Activated CD8-positive, alpha-beta T cell treated with anti-CD3 and anti-CD28 coated beads, Interleukin-2, amount 10 ng/mL, durations not matched to agents 7 days and 5 days (primary cell): ENCODE data around the gene TMPRSS4. TPM values are rescaled to one million over a fixed set of nuclear protein-coding genes. Genes with fewer than 3 reads are reported as not detected.

ENCODE experiments used
- ATAC-seq: fragments of 150-1000 bp; cut with Tn5 transposase; one replicate; pipeline ENCODE4 v1.10.0; 2021; ENCODE audit warnings: moderate library complexity
- CTCF ChIA-PET: fragments of 350-600 bp; sonication (Branson Sonifier 250); formaldehyde crosslinking; loops from one replicate; lab custom pipeline; 2021; ENCODE audit warnings: antibody characterized with exemption; lab: Charles Lee
- POLR2A ChIA-PET: fragments of 350-600 bp; sonication (Branson Sonifier 250); formaldehyde crosslinking; loops from one replicate; lab custom pipeline; 2021; ENCODE audit warnings: antibody characterized with exemption; lab: Charles Lee
- DNase-seq: peaks from one replicate; pipeline ENCODE4 v3.0.0-alpha.2; 2020
- H3K27ac Mint-ChIP-seq: one replicate; pipeline ENCODE4 v1.8.0; 2021; ENCODE audit warnings: mild to moderate bottlenecking, mixed read lengths
- H3K27me3 Mint-ChIP-seq: one replicate; pipeline ENCODE4 v1.8.0; 2021; ENCODE audit warnings: low read depth, mixed read lengths
- H3K36me3 Mint-ChIP-seq: one replicate; pipeline ENCODE4 v1.8.0; 2021; ENCODE audit warnings: low read depth, mixed read lengths
- H3K4me1 Mint-ChIP-seq: one replicate; pipeline ENCODE4 v1.8.0; 2021; ENCODE audit warnings: low read depth, mixed read lengths
- H3K4me3 Mint-ChIP-seq: one replicate; pipeline ENCODE4 v1.8.0; 2021; ENCODE audit warnings: mild to moderate bottlenecking, mixed read lengths
- H3K9me3 Mint-ChIP-seq: one replicate; pipeline ENCODE4 v1.8.0; 2022; ENCODE audit warnings: mixed read lengths; ENCODE audit not compliant: insufficient read depth
- total RNA-seq, 2 experiments: library from RNA; stranded (reverse); gene quantifications; one replicate each; pipeline ENCODE4 v1.2.3, GENCODE V29; 2021

The TMPRSS4 gene
- total RNA-seq, 2 experiments from 2014 or later: 0.37 to 0.50 TPM

GRCh38 chr11:118152552-118153471 lies 75.9 kb downstream of the TMPRSS4 start, which contains the start of gene SCN4B:
TSS of gene SCN4B (minus strand) at chr11:118152823. CDS start at chr11:118152673, 150 bp downstream.
- Mint-ChIP-seq H3K27me3 (peaks cover 73% of the 10 kb centered on the region), H3K27ac (no peak within 1 kb of the TSS), H3K4me1 (peaks cover 28% of the 10 kb centered on the region), H3K9me3 (no peaks in the 10 kb centered on the region), H3K36me3 (no peaks in the 10 kb centered on the region), H3K4me3 (peak within 1 kb of the TSS; percentile 59)
- POLR2A ChIA-PET: interaction anchor here (0.6 kb wide), 1 partner anchor 287 kb away, joined by 5 read pairs; no protein-coding TSS in a partner anchor
- CTCF ChIA-PET: interaction anchor here (0.9 to 1.7 kb wide), 4 partner anchors 8 to 657 kb away, joined by 3 to 6 read pairs (median 5); no protein-coding TSS in a partner anchor
- peak; percentile 61 for ATAC-seq
- no peak for DNase-seq

DNA sequence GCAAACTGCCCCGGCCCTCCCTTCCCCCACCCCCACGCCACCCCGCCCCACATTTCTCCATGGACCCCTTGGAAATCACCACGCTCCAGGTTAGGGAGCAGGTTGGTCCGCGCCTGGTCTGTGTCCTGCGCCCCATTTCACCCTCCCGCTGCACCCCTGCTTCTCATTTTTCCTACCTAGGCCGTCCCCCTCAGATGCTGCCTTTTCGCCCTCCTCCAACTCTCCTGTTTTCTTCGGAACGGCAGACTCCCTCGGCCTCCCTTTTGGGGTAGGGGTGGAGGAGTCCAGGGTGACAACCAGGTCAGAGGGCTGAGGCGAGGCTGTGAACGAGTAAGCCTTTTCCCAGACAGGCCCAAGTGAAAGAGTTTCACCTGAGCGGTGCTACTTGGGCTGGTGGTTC lies 76.6 kb downstream of the TMPRSS4 start:
- DNase-seq (no peak), ATAC-seq (no peak)
- H3K36me3 Mint-ChIP-seq: no peaks in the 10 kb centered on the region
- H3K4me1 Mint-ChIP-seq: peaks cover 29% of the 10 kb centered on the region
- no peaks in the 10 kb centered on the region for H3K9me3 Mint-ChIP-seq
- H3K4me3 Mint-ChIP-seq: peak overlapping the region; percentile 58
- ChIA-PET POLR2A (no interaction called here), CTCF (interaction anchor here (0.9 to 1.7 kb wide), 3 partner anchors 9 to 658 kb away, joined by 3 to 6 read pairs (median 5); no protein-coding TSS in a partner anchor)
- peaks cover 77% of the 10 kb centered on the region for H3K27me3 Mint-ChIP-seq
- H3K27ac Mint-ChIP-seq: no peak overlapping the region

- ATAC-seq: no peak
- Mint-ChIP-seq H3K4me1 (peaks cover 29% of the 10 kb centered on the region), H3K36me3 (no peaks in the 10 kb centered on the region), H3K4me3 (peak overlapping the region; percentile 58), H3K27me3 (peaks cover 77% of the 10 kb centered on the region), H3K9me3 (no peaks in the 10 kb centered on the region), H3K27ac (no peak overlapping the region)
- CTCF ChIA-PET: interaction anchor here (0.9 to 3.7 kb wide), 4 partner anchors 8 to 658 kb away, joined by 3 to 38 read pairs (median 6); no protein-coding TSS in a partner anchor
- POLR2A ChIA-PET: no interaction called here
- no peak for DNase-seq
Observed at GRCh38 chr11:118153976-118154375, 77.1 kb downstream of the TMPRSS4 start.

GRCh38 chr11:118154641-118155040 lies 77.8 kb downstream of the TMPRSS4 start:
- Mint-ChIP-seq H3K4me1 (peaks cover 29% of the 10 kb centered on the region), H3K36me3 (no peaks in the 10 kb centered on the region), H3K27me3 (peaks cover 83% of the 10 kb centered on the region), H3K4me3 (no peak overlapping the region), H3K9me3 (no peaks in the 10 kb centered on the region), H3K27ac (no peak overlapping the region)
- ChIA-PET POLR2A (no interaction called here), CTCF (interaction anchor here (0.9 to 5.5 kb wide), 6 partner anchors 9 to 210 kb away, joined by 3 to 83 read pairs (median 4); no protein-coding TSS in a partner anchor)
- ATAC-seq: no peak
- no peak for DNase-seq

- DNase-seq: no peak
- Mint-ChIP-seq H3K27ac (no peak overlapping the region), H3K36me3 (no peaks in the 10 kb centered on the region), H3K27me3 (peaks cover 82% of the 10 kb centered on the region), H3K4me1 (peaks cover 29% of the 10 kb centered on the region), H3K4me3 (no peak overlapping the region), H3K9me3 (no peaks in the 10 kb centered on the region)
- ATAC-seq: no peak
- CTCF ChIA-PET: interaction anchor here (0.5 to 5.5 kb wide), 14 partner anchors 10 to 348 kb away, joined by 3 to 83 read pairs (median 3); no protein-coding TSS in a partner anchor
- POLR2A ChIA-PET: interaction anchor here (1.2 kb wide), 1 partner anchor 15 kb away, joined by 4 read pairs; no protein-coding TSS in a partner anchor
Observed at GRCh38 chr11:118155776-118156530, 79.1 kb downstream of the TMPRSS4 start.

GRCh38 chr11:118156531-118157185 lies 79.8 kb downstream of the TMPRSS4 start:
- Mint-ChIP-seq H3K36me3 (no peaks in the 10 kb centered on the region), H3K27me3 (peaks cover 79% of the 10 kb centered on the region), H3K27ac (no peak overlapping the region), H3K4me3 (no peak overlapping the region), H3K4me1 (peaks cover 29% of the 10 kb centered on the region), H3K9me3 (no peaks in the 10 kb centered on the region)
- ATAC-seq: peak; percentile 74
- CTCF ChIA-PET: interaction anchor here (0.5 to 5.5 kb wide), 11 partner anchors 11 to 349 kb away, joined by 3 to 83 read pairs (median 3); no protein-coding TSS in a partner anchor
- POLR2A ChIA-PET: interaction anchor here (0.5 to 1.2 kb wide), 4 partner anchors 14 to 894 kb away, joined by 3 to 5 read pairs (median 4); partner anchors contain the start of gene UBE4A
- peak; percentile 58 for DNase-seq

GRCh38 chr11:118157186-118157895 lies 80.5 kb downstream of the TMPRSS4 start:
- no peak overlapping the region for H3K27ac Mint-ChIP-seq

DNA sequence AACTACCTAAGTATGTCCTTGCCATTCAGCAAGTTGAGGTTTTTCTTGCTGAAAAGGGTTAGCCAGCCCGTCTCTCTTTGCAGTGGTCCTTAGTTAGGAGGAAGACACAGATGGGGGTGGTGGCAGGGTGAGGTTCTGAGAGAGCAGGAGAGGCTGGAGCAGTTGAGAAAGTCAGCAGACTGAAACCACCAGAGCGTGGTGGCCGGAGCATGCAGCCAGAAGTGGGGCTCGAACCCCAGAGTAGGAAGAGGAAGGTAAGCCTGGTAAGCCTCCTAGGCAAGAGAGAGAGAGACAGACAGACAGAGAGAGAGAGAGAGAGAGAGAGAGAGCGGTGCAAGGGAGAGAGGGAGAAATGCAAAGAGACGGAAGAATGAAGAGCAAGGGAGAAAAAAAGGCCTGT lies 84.9 kb downstream of the TMPRSS4 start:
- Mint-ChIP-seq H3K4me1 (peaks cover 12% of the 10 kb centered on the region), H3K27me3 (peaks cover 54% of the 10 kb centered on the region)
- CTCF ChIA-PET: no interaction called here

More at GRCh38 chr11:118157186-118157895, 80.5 kb downstream of the TMPRSS4 start:
- H3K27me3 Mint-ChIP-seq: peaks cover 78% of the 10 kb centered on the region
- peaks cover 26% of the 10 kb centered on the region for H3K4me1 Mint-ChIP-seq
- POLR2A ChIA-PET: interaction anchor here (0.5 to 1.2 kb wide), 3 partner anchors 14 to 895 kb away, joined by 3 to 4 read pairs (median 3); partner anchors contain the start of gene UBE4A
- ATAC-seq (no peak), DNase-seq (no peak)
- H3K4me3 Mint-ChIP-seq: no peak overlapping the region
- H3K9me3 Mint-ChIP-seq: no peaks in the 10 kb centered on the region
- CTCF ChIA-PET: interaction anchor here (1.1 to 5.5 kb wide), 5 partner anchors 12 to 138 kb away, joined by 3 to 83 read pairs (median 7); no protein-coding TSS in a partner anchor
- no peaks in the 10 kb centered on the region for H3K36me3 Mint-ChIP-seq

GRCh38 chr11:118162846-118163245 lies 86.0 kb downstream of the TMPRSS4 start:
- H3K27me3 Mint-ChIP-seq: peaks cover 43% of the 10 kb centered on the region
- H3K9me3 Mint-ChIP-seq: no peaks in the 10 kb centered on the region
- ChIA-PET POLR2A (no interaction called here), CTCF (interaction anchor here (0.6 to 1.4 kb wide), 2 partner anchors 9 to 35 kb away, joined by 3 to 6 read pairs; no protein-coding TSS in a partner anchor)
- no peaks in the 10 kb centered on the region for H3K36me3 Mint-ChIP-seq
- DNase-seq: no peak
- H3K27ac Mint-ChIP-seq: no peak overlapping the region
- peaks cover 1% of the 10 kb centered on the region for H3K4me1 Mint-ChIP-seq
- no peak overlapping the region for H3K4me3 Mint-ChIP-seq
- ATAC-seq: no peak

More for the DNA sequence above, 84.9 kb downstream of the TMPRSS4 start:
- POLR2A ChIA-PET: no interaction called here
- no peak for ATAC-seq
- Mint-ChIP-seq H3K27ac (no peak overlapping the region), H3K9me3 (no peaks in the 10 kb centered on the region), H3K4me3 (no peak overlapping the region), H3K36me3 (no peaks in the 10 kb centered on the region)
- no peak for DNase-seq

DNA sequence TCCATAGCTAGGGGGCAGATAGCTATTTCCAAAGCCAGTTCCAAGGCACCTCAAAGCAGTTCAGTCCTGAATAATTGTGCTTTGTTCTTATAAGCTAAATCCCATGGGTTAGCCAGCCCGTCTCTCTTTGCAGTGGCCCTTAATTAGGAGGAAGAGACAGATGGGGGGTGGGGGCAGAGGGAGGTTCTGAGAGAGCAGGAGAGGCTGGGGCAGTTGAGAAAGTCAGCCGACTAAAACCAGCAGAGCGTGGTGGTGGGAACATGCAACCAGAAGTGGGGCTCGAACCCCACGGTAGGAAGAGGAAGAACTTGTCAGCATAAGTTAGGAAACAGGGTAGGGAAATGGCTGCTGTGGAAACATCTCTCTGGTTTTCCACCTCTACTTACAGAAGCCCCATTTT lies 86.6 kb downstream of the TMPRSS4 start:
- DNase-seq: no peak
- no peak for ATAC-seq
- CTCF ChIA-PET: interaction anchor here (1.4 kb wide), 1 partner anchor 8 kb away, joined by 6 read pairs; no protein-coding TSS in a partner anchor

More for the DNA sequence above, 86.6 kb downstream of the TMPRSS4 start:
- no peak overlapping the region for H3K4me3 Mint-ChIP-seq
- no peaks in the 10 kb centered on the region for H3K4me1 Mint-ChIP-seq
- no peaks in the 10 kb centered on the region for H3K9me3 Mint-ChIP-seq
- H3K27me3 Mint-ChIP-seq: peaks cover 38% of the 10 kb centered on the region
- POLR2A ChIA-PET: no interaction called here
- no peaks in the 10 kb centered on the region for H3K36me3 Mint-ChIP-seq
- no peak overlapping the region for H3K27ac Mint-ChIP-seq
